Left forelimb (tissue), 1 donor: ENCODE measurements around the gene RPS4Y2.

Source experiments
- DNase-seq: peaks from one replicate; pipeline ENCODE4 v3.0.0-alpha.2; 2018; ENCODE audit warnings: low spot score

The RPS4Y2 gene

GRCh38 chrY:20755808-20756207, at the start of gene RPS4Y2:
Gene RPS4Y2, plus strand, starts transcription at chrY:20756108. Its CDS starts 56 bp downstream, at chrY:20756164.
- DNase-seq, result no peak

GRCh38 chrY:20714391-20714790, 41.5 kb upstream of the RPS4Y2 start:
- DNase-seq, result no peak

GRCh38 chrY:20726184-20726907, 29.6 kb upstream of the RPS4Y2 start:
- no peak for DNase-seq

GRCh38 chrY:20735200-20735599, 20.7 kb upstream of the RPS4Y2 start:
- no peak for DNase-seq

- no peak for DNase-seq
These were observed 16.1 kb upstream of the RPS4Y2 start for GRCh38 chrY:20739806-20740205.

GRCh38 chrY:20740609-20741008, 15.3 kb upstream of the RPS4Y2 start:
- DNase-seq, result no peak

- DNase-seq, result no peak
These were observed 10.8 kb upstream of the RPS4Y2 start for GRCh38 chrY:20745060-20745459.

- DNase-seq, result no peak
These were observed 9.0 kb upstream of the RPS4Y2 start for GRCh38 chrY:20746919-20747318.

GRCh38 chrY:20763869-20764268, 8.0 kb downstream of the RPS4Y2 start:
- no peak for DNase-seq

- no peak for DNase-seq
These were observed 9.2 kb downstream of the RPS4Y2 start for GRCh38 chrY:20765117-20765516.

- DNase-seq, result no peak
These were observed 14.8 kb downstream of the RPS4Y2 start for GRCh38 chrY:20770755-20771154.

GRCh38 chrY:20776104-20776503, 20.2 kb downstream of the RPS4Y2 start:
- no peak for DNase-seq

- no peak for DNase-seq
These were observed 24.3 kb downstream of the RPS4Y2 start for GRCh38 chrY:20780104-20780654.

GRCh38 chrY:20780776-20781175, 24.9 kb downstream of the RPS4Y2 start:
- no peak for DNase-seq

- no peak for DNase-seq
These were observed 25.5 kb downstream of the RPS4Y2 start for GRCh38 chrY:20781408-20781807.

GRCh38 chrY:20784965-20785364, 29.1 kb downstream of the RPS4Y2 start:
- DNase-seq, result no peak

GRCh38 chrY:20787076-20787475, 31.2 kb downstream of the RPS4Y2 start:
- DNase-seq, result no peak

- no peak for DNase-seq
These were observed 42.6 kb downstream of the RPS4Y2 start for GRCh38 chrY:20798351-20799049.

GRCh38 chrY:20802659-20803058, 46.8 kb downstream of the RPS4Y2 start:
- DNase-seq, result no peak

GRCh38 chrY:20806243-20806642, 50.3 kb downstream of the RPS4Y2 start:
- DNase-seq, result no peak

GRCh38 chrY:20813459-20813858, 57.6 kb downstream of the RPS4Y2 start:
- DNase-seq, result no peak

GRCh38 chrY:20814794-20815193, 58.9 kb downstream of the RPS4Y2 start:
- DNase-seq, result no peak

- no peak for DNase-seq
These were observed 61.2 kb downstream of the RPS4Y2 start for GRCh38 chrY:20817067-20817466.
